Measurements from ENCODE around the gene PRKRIP1.

GRCh38 chr7:102413091-102413490 is 16.9 kb downstream of the PRKRIP1 start:
- no peak for TF ChIP-seq EP300 (IDR thresholded peaks at IDR 0.05)
- no peak for TF ChIP-seq POLR2A (IDR thresholded peaks at IDR 0.05)
- TF ChIP-seq CTCF (IDR thresholded peaks at IDR 0.05): no peak
